OCI-M2 (cell line): ENCODE data around the gene MAP3K20.
"Not testable (repeated sequence)": the region's sequence is repeated elsewhere in the genome, so short reads cannot be mapped to it uniquely, and the experiment has no call there.

ENCODE experiments used
- DNase-seq: peaks from one replicate; lab custom pipeline; 2025; ENCODE audit not compliant: unreplicated experiment; lab: John Stamatoyannopoulos, UW

Gene MAP3K20

DNA sequence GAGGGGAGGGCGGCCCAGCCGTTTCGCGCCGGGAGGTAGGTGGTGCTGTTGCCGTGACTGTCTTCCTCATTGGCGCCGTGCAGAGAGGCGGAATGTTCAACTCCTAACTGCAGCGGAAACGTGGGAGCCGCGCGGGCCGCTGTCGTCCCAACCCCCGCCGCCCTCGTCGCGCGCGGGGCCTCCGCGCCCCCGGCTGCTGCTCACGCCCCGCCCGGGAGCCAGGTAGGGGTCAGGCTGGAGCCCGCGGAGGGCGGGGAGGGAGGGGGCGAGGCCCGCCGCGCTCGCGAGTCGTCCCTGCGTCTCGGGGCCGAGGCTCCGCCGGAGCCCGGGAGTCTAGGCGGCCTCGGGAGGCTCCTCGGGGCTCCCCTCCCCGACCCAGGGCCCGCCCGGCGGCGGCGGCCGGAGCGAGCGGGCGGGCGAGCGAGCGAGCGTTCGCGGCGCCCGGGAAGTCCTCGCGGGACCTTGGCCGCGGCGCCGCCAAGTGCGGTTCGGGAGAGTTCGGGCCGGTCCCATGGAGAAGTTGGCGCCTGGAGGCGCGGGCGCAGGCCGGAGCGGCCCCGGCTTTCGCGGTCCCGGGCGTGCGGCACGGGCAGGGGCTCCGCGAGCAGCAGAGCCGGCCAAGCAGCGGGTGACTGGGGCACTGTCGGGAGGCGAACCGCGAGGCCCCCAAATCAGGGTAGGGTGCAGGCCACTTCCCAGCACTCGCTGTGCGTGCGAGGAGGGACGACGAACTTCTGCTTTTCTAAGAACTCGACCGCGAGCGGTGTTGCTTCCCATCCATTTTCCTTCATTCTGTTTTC is at the start of gene MAP3K20:
Gene MAP3K20, plus strand, starts transcription at position 66 of the 800 bp plus-strand sequence. CDS start 15,186 bp downstream, outside the sequence.
- no peak for DNase-seq

DNA sequence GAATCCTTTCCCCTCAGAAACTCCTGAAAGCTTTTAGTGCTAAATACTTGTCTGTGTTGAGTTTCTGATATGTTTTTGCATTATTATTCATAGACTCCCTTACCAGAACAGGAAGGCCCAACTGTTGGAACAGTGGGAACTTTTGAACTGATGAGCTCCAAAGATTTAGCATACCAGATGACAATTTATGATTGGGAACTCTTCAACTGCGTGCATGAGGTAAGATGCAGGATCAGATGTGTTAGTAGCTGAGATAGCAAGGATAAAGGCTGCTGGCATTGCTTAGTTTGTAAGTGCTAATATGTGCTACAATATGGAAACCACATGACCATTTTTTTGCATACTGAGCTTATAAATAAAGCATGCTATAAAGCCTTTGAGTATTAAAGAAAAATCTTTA is 49.2 kb upstream of the MAP3K20 start:
- DNase-seq = no peak

DNA sequence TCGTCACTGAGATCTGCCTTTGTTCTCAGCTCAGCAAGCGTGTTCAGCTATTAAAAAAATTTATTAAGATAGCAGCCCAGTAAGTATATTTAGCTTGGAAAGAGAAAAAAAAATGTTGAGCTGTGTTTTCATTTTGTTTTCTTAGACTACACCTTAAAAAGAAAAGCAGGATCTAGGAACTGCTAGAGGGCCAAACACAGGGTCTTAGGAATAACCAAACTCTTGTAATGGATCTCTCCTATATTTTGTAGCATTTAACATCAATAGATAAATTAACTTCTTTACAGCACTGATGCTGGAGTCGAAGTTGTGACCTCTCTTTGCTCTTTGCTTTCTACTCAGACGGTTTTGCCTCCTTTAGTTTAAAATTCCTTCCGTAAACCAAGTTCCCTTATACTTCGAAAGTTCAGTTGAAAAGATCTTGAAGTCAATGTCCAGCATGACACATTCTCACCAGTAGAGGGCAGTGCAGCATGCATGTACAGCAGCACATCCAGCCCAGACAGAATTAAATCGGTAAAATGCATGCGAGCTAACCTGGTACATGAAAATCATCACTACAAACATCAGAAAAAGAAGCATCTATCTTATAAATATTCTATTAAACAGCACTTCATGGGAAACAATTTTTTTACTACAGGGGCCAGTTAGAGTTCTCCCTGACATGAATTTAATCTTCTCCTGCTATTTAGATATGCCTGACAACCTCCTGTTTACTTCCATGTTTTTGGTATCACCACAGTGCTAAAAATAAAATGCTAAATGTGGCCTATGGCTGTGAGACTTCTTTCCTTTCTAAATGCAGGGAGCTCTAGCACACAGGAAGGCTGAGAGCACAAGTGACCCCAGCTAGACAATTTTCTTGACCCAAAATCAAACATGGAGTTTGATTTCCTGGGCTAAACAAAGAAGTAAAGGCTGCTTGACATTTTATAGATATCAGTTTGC is 48.2 kb upstream of the MAP3K20 start:
- peak; percentile 1 for DNase-seq

DNA sequence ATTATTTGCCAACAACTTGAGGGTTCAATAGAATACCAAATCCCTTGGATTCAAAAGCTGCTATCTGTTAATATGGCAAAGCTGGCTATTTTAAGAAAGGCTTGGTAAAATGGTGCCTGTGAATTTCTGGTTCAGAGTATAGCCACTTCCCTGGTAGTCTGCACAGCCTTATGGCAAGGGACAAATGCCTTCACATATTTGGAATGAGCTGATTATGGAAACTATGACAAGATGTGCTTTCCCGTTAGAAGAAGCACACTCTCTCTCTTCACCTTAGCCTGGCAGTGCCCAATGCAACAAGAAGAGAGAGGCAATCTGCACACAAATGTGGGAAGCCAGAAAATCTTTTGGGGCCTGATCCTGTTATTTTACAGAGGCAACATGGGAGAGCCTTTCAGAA is 47.5 kb upstream of the MAP3K20 start:
- no peak for DNase-seq

DNA sequence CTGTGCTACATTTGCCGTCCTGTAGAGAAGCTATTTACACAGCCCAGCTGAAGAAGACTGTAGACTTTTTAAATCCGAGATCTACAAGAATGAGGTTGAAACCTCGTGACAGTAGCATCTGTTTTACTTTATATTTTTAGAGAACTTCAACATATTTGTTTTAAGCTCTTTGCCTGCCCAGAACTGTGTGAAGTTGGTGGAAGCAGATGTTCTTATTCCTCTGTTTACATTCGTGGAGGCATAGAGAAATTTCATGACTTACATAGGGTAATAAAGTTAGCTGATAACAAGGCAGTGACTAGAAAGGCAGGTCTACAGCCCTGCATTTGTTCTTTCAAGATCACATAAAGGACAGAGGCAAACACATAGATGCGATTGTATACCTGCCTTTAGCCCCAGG is 47.0 kb upstream of the MAP3K20 start:
- no peak for DNase-seq

DNA sequence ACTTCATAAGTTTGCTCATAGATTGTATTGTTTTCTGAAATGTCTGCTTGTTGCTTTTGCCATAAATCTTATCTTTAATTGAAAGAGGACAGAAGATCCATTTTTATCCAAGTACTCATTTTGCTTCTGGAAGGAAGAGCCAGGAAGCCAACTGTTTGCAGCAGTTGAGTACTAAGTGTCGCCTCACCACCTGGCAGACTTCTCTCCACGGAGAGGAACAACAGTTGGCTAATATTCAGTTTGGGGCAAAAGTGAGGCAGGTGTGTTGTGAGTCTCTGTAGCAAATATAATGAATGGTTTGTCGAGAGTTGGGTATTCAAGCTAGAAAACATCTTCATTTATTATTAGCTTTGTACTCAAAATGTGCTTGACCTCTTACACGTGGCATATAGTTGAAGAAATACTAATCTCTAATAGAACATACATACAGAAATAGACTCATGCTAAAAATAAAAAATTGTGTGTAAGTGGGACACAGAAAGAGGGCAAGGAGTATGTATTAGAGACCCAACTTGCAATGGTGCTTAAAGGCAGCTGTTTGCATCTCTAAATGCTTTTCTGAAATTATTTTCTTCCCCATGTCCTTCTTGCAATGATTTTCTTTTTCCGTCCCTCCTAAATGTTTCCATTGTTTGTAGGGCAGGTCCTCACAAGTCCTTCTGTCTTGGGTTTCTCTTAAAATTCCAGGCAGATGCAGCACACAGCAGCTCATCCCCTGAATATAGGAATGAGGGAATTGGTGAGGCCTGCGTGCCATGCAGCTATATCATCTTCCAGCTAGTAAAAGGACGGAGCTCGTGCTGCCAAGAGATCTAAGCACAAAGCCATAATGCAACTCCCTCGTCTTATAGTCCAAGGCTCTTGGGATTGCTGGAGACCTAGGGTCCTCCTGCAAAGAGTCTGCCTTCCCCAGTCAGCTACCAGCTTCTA is 44.8 kb upstream of the MAP3K20 start:
- DNase-seq = no peak

DNA sequence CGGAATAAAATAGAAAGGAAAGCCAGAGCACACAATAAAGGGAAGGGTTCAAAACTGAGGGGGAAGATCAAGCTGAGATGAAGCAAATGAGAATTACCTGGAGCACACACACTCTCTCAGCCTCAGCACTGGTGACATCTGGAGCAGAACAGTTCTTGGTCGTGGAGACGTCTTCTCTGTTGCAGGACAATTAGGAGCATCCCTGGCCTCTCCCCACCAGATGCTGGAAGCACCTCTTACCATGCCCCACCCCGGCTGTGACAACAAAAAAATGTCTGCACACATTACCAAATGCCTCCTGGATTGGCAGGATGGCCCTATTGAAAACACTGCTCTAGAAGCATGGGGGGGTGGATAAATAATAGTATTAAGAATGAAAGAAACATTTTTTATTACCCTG is 43.6 kb upstream of the MAP3K20 start:
- no peak for DNase-seq

DNA sequence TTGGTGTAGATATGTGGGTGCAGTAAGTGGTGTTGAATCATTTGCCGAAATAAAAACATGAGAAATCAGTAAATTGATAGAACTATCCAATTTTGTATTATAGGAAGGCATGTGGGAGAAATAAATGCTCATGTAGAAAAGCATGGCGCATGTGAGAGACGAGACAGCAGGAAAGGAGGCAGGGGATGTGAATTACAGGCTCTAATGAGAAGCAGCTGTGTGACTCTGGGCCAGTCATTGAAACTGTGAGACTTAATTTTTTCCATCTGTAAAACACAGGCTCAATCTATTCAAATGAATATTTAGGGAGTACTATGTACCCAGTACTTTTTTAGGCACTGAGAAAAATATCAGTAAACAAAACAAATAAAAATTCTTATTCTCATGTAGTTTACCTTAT is 42.6 kb upstream of the MAP3K20 start:
- no peak for DNase-seq

DNA sequence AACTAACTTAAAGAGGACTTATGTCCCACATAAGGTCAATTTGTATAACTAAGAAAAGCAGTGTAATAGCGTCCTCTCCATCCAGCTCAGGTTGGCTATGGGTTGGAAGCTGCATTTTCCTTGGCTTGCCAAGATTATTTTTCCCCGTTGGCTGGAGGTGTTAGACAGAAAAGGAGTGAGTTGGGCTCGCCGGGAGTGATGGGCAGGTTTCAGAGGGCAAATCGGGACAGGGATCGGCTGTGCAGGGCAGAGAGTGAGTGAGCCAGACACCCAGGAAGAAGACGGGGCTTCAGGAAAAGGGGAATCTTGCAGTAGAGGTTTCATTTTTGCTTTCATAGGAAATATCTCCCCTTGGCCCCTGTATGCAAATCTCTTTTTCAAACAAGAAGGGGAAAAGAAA is 41.5 kb upstream of the MAP3K20 start:
- DNase-seq = no peak

DNA sequence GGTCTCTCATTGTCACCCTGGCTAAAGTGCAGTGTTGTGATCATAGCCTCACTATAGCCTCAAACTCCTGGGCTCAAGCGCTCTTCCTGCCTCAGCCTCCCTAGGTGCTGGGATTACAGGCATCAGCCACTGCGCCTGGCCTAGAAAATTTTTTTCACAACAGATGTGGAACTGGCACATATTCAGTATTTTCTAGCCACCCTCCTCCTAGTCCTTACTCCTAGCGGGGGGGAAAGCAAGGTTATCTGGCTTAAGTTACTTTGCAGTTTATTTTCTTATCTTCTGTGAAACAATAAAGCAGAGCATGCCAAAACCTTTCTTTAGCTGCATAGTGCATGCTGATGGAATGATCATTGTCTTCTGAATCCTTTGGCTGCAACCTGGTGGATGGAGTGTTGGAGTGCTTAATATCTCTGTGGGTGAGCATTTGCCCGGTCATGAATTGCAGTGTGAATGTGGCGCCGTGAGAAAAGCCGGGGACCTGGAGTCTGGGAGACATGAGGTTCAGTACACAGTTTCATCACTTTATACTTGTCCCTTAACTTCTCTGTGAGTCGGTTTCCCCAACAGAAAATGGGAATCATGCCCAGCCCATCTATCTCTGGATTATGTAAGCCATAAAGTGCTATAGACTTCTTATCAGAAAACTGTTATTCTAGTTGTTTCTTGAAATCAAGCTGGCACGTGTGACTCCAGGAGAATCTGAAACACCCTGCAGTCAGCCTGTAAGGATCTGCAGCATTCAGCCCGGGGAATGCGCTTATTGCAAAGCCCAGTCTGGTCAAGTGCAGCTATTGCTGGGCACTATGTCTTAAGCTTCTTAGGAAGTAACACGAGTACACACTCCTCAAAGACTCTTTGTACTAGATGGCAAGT is 38.2 kb upstream of the MAP3K20 start:
- DNase-seq = no peak

DNA sequence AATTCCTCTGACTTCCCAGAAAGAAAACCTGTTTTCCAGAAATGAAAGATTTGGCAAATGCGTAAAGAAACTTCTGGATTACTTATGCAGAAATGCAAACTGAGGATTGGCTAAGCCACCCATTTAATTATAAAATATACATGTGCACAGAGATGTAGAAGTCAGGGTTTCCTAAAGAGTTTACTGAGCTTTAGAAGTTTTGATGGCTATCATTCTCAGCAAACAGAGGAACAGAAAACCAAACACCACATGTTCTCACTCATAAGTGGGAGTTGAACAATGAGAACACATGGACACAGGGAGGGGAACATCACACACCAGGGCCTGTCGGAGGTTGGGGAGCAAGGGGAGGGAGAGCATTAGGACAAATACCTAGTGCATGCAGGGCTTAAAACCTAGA is 37.4 kb upstream of the MAP3K20 start:
- DNase-seq = not testable (repeated sequence)

DNA sequence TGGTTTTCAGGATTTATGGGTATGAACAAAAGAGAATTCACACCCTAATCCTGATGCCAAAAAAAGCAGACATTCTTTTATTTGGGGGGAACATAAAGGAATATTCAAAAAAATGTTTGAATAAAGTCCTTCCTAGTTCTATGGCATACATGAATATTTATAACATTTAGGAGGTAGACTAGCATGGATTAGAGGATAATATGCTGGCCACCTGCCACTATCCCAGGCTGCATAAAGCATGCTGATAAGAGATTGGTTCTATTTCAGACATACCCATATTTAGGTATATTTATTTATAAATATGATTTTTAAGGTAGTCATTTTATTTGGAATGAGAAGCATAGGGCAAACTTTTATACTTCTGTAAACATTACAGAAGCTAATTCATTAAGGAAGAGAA is 34.9 kb upstream of the MAP3K20 start:
- DNase-seq = no peak

DNA sequence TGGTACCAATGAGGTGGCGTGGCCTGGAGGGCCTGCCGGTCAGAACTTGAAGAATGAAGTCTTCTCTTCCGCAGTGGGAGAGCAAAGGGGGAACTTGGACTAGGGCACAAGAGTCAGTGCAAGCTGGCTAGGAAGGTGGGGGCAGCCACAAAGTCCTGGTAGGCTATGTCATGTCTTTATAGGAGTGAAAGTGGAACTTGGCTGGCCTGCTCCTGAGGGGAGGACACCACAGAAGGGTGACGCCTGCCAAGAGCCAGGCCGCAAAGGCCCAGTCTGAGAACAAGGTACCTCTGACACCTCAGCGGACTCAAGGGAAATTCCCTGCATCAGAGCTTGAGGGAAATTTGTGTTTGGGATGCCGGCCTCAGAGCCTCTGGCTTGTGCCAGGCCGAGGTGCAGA is 32.2 kb upstream of the MAP3K20 start:
- DNase-seq = no peak

DNA sequence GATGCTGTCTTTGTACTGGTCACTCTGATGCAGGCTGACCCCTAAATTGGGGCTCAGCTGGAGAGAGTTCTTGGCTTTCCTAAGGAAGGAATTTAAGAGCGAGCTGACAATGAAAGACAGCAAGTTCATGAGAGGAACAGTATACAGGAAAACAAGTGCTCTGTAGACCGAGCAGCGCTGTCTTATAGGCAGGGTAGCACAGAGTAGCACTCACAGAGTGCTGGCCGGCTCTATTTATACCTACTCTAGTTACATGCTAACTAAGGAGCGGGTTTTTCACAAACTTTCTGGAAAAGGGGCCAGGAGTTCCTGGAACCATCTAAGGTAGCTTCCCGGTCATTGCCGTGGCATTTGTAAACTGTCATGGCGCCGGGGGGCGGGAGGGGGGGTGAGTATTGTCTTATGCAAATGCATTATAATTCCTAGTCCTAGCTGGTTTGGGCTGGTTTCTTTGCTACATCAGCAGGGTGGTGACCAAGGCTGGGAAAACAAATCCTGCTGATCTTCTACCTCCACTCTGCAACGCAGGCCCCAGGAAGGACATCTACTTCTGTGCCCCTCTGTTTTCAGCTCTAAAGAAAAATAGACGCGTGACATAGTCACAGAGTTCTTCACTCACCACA is 31.6 kb upstream of the MAP3K20 start:
- DNase-seq = no peak

DNA sequence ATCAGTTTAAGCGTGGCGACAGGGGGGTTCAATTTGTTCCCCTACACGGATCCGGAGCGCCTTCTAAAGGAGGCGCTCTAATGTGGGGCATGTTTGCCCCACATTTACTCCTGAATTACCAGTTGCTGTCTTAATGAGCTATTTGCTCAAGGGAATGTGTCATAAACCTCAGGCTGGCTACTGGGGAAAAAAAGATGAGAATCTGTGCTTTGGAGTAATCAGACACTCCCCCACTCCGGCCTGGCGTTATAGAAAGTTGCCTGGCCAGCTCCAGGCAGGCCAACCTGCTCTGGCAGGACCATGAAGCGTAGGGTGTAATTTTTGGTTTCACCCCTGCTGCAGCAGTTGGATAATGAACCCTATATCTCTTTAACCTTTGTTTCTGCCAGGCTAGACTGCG is 31.0 kb upstream of the MAP3K20 start:
- no peak for DNase-seq

DNA sequence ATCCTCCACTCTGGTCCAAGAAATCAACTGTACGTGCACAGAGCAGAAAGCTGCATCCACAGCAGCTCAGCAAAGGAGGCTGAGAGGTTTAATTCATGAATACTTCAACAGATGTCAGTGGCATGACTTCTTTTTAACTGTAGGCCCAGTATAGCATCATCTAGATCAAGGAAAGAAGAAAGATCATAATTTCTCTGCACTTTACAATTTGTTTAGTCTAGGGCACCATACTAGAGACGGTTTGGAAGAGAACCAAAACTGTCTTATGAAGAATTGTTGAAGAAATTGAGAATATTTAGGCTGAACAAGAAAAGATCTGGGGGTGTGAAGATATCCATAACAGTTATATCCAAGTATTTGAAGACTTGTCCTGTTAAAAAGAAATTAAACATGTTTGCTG is 30.5 kb upstream of the MAP3K20 start:
- no peak for DNase-seq

DNA sequence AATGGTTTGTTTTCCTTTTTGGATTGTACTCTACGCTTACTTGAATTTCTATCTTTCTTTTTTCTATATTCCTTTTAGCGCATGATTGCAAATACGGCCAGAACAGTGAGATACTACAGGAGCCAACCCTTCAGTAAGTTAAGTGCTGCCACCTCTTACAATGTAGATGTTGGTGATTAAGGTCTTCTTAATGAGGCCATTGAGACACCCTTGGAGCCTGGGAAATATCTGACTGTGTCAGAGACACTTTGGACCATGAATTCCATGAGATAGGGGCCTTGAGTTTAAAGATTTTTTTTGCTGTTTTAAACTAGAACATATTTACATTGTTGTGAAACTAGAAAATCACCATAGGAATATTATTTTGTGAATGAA is 27.1 kb upstream of the MAP3K20 start:
- DNase-seq = no peak

DNA sequence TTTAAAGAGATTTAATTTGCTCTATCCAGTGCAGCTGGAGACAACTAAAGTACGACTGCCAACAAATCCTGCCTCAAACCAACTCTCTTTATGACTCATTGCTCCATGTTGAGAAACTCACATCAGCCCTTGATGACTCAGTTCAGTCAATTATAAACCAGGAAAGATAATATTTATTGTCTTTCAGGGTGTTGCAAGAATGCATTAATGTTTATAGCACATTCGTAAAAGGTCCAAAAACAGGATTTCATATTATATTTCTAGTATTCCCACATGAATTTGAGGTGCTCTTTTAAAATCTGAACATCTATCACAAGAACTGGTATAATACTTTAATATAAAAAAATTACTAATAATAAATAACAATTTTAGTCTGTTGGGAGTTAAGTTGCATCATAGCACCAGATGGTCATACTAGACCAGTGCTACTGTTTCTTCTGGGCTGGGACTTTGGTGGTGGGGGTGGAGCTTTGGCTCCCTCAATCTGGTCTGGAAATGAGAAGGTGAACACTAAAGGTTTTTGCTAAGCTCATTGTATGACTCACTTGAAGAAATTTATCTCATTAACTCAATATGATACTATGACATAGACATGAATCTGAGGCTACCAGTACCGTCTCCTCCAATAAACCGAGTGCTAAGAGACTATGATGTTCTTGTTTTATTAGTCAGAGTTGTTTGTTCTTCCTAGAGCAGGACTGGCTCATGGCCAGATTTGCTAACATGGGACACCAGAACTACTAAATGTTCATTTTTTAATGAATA is 26.6 kb upstream of the MAP3K20 start:
- DNase-seq = no peak

DNA sequence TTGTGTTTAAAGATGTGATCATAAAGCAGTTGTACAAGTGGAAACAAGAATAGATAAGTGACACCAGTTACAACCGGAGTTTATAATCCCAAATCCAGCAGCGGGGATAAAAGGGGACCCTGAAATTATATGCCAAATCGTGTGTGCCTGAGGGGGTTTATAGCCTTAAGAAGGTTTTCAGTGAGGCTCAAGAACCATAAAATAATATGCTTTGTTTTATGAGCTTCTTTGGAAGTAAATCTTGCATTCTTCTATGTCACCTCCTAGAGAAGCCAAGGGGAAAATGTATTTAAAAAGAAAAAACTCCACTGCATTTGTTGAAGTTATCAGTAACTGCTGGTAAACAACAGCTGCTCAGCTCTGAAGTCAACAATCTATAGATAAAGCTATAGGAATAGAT is 25.8 kb upstream of the MAP3K20 start:
- DNase-seq = no peak
